Fibroblast of mammary gland (primary cell): ENCODE results near the gene KANTR.

ENCODE experiments used
- DNase-seq: peaks from one replicate; pipeline ENCODE4 v3.0.0-alpha.2; 2010; ENCODE audit warnings: low read depth
- H3K4me3 ChIP-seq: 2 replicates; pipeline ENCODE4 v1.5.1; 2011; ENCODE audit warnings: low read depth, mild to moderate bottlenecking, low read length, moderate library complexity; ENCODE audit not compliant: control insufficient read depth
- CTCF ChIP-seq: conservative IDR thresholded peaks from 2 replicates; pipeline ENCODE4 v1.5.1; 2011; ENCODE audit warnings: low read depth, low read length, inconsistent platforms; ENCODE audit not compliant: control insufficient read depth, insufficient read depth

Gene KANTR

GRCh38 chrX:53094582-53094905 lies 602 bp downstream of the KANTR start:
- peak overlapping the region; percentile 60 for H3K4me3 ChIP-seq
- DNase-seq = no peak
- no peak for TF ChIP-seq CTCF

GRCh38 chrX:53095796-53096195 lies 1.9 kb downstream of the KANTR start:
- DNase-seq = no peak
- H3K4me3 ChIP-seq = no peak overlapping the region
- TF ChIP-seq CTCF = no peak

GRCh38 chrX:53114864-53115549 lies 21.1 kb downstream of the KANTR start:
- no peak for TF ChIP-seq CTCF
- H3K4me3 ChIP-seq = no peak overlapping the region
- no peak for DNase-seq

GRCh38 chrX:53115550-53115874 lies 21.6 kb downstream of the KANTR start:
- H3K4me3 ChIP-seq = no peak overlapping the region
- no peak for TF ChIP-seq CTCF
- no peak for DNase-seq

- no peak for TF ChIP-seq CTCF
- peak overlapping the region; percentile 5 for H3K4me3 ChIP-seq
- peak; percentile 88 for DNase-seq
Measured at GRCh38 chrX:53116101-53116500, 22.2 kb downstream of the KANTR start.

- no peak for DNase-seq
- no peak overlapping the region for H3K4me3 ChIP-seq
- TF ChIP-seq CTCF = no peak
Measured at GRCh38 chrX:53122013-53122412, 28.1 kb downstream of the KANTR start.

- no peak overlapping the region for H3K4me3 ChIP-seq
- TF ChIP-seq CTCF = no peak
- peak; percentile 15 for DNase-seq
Measured at GRCh38 chrX:53125506-53125905, 31.6 kb downstream of the KANTR start.
